HTR-8/SVneo (cell line): ENCODE results near the gene CEP41.
A peak's percentile ranks its signal among the peaks of the same experiment; 100 is the strongest.
"Not testable (repeated sequence)": the region's sequence is repeated elsewhere in the genome, so short reads cannot be mapped to it uniquely, and the experiment has no call there.

Experiments used
- DNase-seq: peaks from one replicate; pipeline ENCODE4 v3.0.0; 2011; ENCODE audit warnings: low spot score, mixed read lengths; ENCODE audit not compliant: insufficient read length
- FAIRE-seq: peaks from 2 replicates; lab custom pipeline; 2011; peaks lifted over from hg19 to GRCh38; lab: Jason Lieb, UNC

CEP41 gene

GRCh38 chr7:130377178-130377577 is 63.6 kb downstream of the CEP41 start:
- FAIRE-seq (no peak), DNase-seq (no peak)

- DNase-seq, FAIRE-seq: not testable (repeated sequence)
These were observed 64.4 kb downstream of the CEP41 start for GRCh38 chr7:130376461-130376860.

DNA sequence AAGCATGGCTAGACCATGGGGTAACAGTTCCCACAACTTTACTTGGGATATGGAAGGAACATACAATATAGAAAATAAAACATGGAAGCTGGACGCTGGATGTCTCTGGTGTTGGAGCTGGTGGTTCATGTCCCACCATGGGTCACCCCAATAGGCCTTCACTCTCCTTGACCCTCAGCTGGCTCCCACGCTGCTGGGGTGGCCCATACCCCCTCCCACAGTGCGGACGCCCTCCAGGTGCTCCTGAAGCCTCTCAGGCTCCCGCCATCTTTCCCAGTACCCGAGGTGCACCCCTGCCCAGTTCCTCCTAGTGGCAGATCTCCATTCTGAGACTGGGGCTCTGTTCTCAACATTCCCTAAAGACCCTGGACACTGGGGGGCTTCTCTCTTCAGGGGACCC is 66.3 kb downstream of the CEP41 start:
- FAIRE-seq, result no peak
- DNase-seq, result no peak

GRCh38 chr7:130372402-130373165 is 68.2 kb downstream of the CEP41 start:
- FAIRE-seq, result no peak

DNA sequence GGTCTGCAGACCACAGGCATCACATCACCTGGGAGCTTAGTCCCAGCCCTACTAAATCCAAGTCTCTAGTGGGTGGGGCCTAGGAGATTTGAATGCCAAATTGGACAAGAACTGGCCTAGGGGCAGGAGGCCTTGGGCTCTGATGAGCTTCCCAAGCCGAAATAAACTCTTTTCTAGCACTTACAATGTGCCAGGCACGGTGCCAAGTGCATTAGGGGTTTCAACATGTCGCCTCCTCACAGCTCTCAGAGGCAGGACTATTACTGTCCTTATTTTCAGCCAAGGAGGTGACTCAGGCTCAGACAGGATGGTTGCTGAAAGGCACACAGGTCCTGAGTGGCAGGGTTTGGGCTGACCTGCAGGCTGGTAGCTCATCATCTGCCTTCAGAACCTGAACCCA is 69.8 kb downstream of the CEP41 start:
- DNase-seq, result no peak
- FAIRE-seq, result no peak

More at GRCh38 chr7:130372402-130373165, 68.2 kb downstream of the CEP41 start:
- DNase-seq, result no peak

DNA sequence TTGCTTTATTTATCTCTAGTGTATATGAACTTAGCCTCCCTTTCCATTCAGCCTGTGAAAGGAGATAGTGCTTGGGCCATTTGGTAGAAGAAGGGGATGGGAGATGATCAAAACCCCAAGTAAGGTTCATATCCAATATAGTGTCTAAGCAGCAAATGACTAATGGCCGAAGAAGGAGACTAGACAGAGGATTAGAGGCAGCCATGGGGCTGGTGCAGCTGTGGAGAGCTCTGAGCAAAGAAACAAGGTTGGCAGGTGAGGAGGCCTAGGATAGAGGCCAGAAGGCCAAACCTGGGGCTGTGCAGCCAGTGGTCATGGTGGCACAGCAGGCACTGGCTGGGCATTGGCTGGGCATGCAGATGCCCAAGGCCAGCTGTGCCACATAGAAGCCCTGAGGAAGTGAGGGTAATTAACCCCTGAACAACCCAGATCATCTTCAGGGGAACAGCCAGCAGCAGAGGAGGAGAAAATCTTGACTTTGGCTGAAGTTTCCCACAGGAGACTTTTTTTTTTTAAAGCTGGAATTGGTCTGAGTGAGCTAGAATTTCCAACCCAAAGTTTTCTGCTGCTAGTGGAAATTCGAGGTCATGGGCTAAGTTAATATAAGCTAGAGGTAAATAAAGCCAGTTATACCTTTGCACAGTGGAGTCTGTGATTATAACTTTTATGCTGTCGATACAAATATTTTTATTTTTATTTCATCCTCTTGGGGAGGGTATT is 70.8 kb downstream of the CEP41 start:
- FAIRE-seq, result no peak
- DNase-seq, result no peak

DNA sequence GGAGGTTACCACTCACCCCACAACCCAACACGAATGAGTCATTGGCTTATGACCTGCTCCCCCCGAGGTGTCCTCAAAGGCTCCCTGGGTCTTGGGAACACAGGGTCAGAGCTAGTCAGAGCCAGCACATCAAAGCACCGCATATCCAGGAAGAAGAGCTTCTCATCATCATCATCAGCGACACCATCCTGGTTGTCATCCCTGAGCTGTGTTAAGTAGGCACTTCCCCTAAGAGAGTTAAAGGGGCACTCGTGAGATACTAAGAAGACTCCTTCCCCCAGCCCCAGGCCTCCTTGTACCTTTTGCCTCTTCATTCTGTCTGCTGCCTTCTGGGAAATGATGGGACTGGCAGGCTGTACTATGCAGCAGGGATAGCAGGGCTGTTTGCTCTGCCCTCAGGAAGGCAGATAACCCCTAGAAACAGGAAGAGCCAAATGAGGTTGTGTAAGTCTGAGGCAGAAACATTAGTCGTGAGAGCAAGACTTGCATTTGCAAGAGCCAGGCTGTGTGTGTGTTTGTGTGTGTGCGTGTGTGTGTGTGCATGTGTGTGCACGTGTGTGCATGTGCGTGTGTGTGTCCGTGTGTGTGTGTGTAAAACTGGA is 71.6 kb downstream of the CEP41 start:
- FAIRE-seq (peak; percentile 9), DNase-seq (peak; percentile 62)

DNA sequence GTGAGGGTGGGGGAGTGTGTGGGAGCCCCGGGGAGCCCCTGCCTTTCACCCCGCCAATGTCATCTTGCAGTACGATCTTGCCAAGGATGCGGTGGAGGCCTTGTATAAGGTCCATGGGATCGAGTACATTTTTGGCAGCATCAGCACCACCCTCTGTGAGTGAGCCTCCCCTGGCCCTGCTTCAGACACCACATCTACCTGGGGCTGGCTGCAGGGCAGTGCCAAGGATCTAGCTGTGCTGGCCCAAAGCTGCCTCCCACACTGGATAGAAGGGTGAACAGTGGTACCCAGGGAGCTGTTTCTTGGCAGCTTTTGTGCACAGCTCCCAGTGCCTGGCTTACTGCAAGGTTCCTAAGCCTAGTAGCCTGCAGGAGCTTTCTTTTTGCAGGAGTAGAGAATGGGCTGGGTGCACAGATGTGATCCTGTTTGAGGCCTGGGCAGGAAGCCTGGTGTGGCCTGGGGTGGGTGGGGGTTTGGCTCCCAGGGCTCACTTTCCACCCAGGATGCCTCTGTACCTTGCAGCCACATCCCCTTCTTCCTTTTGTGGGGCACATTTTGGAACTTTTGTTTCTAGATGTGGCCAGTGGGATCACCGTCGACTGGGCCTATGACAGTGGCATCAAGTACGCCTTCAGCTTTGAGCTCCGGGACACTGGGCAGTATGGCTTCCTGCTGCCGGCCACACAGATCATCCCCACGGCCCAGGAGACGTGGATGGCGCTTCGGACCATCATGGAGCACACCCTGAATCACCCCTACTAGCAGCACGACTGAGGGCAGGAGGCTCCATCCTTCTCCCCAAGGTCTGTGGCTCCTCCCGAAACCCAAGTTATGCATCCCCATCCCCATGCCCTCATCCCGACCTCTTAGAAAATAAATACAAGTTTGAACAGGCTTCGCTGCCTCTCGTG is 72.7 kb downstream of the CEP41 start:
- FAIRE-seq (no peak), DNase-seq (no peak)

GRCh38 chr7:130367088-130367755 is 73.6 kb downstream of the CEP41 start:
- DNase-seq (no peak), FAIRE-seq (no peak)

DNA sequence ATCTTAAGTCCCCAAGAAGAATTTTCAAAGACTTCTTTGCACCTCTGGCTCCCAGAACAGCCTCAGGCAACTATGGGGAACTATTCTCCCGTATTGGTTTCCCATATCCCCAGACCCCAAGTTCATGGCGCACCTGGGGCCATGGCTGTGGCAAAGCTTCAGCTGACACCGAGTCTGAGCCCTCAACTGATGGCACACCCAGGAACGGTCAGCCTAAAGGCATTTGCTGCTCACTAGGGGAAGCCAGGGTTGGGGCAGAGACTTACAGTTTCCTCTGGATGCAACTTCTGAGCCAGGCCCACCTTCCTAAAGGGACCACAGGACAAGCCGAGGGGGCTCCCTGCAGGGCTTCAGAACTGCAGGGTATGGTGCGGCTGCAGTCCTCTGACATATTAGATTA is 74.3 kb downstream of the CEP41 start:
- DNase-seq (no peak), FAIRE-seq (no peak)

GRCh38 chr7:130365511-130366441 is 75.0 kb downstream of the CEP41 start:
- DNase-seq (peak; percentile 56), FAIRE-seq (peak; percentile 76)

DNA sequence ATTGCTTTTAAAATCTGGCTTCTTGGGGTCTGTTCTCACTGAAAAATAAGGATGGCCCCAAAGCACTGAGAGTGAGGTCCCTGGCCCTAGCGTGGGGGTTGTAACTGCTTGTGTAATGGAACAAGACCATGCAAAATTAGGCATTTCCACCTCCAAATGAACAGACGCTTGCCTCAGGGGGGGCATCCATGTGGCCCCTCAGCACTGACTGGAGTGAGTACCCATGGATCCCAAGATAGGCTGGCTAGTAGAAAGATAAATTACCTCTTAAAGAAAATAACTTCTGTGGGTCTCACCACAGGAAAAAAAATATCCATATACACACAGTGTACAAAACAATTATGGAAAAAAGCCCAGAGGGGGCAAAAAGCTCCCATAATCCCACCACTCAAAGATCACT is 75.7 kb downstream of the CEP41 start:
- no peak for FAIRE-seq
- no peak for DNase-seq

GRCh38 chr7:130364451-130364850 is 76.4 kb downstream of the CEP41 start:
- DNase-seq (no peak), FAIRE-seq (no peak)

- peak; percentile 42 for DNase-seq
- FAIRE-seq, result peak; percentile 55
These were observed 77.6 kb downstream of the CEP41 start for GRCh38 chr7:130363026-130363847.

GRCh38 chr7:130362251-130362816 is 78.5 kb downstream of the CEP41 start:
- no peak for DNase-seq
- no peak for FAIRE-seq

DNA sequence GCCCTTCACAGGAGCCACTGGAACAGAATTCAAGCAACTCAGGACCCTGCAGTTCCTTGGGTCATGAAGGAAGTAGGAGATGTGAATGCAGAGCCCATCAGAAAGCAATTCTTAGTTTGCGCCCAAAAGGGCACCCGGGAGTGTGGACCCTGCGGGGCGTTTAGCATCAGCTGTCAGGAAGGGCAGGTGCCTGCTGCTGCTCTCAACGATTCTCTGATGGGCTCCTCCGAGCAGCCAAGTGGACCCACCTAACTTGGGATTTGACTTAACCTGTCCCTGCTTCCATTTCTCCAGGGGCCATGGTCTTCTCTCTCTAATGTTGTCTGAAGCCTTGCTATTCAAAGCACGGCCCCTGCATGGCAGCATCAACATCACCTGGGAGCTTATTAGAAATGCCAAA is 79.1 kb downstream of the CEP41 start:
- FAIRE-seq (no peak), DNase-seq (no peak)

- FAIRE-seq (no peak), DNase-seq (no peak)
These were observed 80.3 kb downstream of the CEP41 start for GRCh38 chr7:130360518-130360917.
